HL-60/S4 treated with retinoic acid at 250 ng/mL for 4 days and 3 days (cell line): Measurements from ENCODE around the gene MEX3C.

ENCODE experiments used
- in situ Hi-C: fragments of 300-500 bp; cut with MboI; formaldehyde crosslinking; loops from 2 replicates; pipeline ENCODE4 v1.7.0; 2022; ENCODE audit warnings: low sequenced_read_pairs

The MEX3C gene

DNA sequence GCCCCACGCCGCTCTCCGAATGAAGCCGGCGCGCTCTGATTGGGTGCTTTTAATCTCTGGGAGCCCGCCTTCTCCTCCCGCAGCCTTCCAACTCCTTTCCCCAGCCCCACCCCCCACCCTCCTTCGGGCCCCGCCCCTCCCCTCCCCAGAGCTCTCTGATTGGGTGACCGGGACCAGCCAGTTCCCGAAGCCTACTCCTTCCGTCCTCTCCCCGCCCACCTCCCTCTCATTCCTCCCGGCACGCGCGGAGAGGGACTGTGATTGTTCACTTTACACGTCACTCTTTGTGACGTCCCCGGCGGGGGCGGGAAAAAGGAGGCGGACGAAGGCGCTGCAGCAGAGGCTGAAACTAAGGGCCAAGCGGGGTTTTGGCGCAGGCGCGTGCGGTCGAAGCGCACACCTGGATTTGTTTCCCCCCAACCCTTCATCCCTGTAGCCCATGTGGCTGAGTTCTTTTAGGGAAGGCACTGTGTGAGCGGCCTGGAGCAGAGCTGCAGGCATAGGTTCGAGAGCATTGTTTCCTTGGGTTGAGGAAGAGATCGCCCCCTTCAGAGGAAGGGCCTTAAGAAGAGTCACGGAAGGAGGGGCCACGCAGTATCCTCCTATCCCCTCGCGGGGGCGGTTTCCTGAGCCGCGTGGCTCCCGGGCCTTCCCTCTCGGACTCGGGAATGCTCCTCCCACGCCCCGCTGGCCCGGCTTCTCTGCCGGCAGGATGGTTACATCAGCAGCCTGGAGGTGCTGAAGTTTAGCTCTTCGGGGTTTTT lies at the start of gene MEX3C:
MEX3C (minus strand) TSS at position 21 of the 764 bp plus-strand sequence. CDS start 361 bp downstream, outside the sequence.
- in situ Hi-C loops = no loop called here

DNA sequence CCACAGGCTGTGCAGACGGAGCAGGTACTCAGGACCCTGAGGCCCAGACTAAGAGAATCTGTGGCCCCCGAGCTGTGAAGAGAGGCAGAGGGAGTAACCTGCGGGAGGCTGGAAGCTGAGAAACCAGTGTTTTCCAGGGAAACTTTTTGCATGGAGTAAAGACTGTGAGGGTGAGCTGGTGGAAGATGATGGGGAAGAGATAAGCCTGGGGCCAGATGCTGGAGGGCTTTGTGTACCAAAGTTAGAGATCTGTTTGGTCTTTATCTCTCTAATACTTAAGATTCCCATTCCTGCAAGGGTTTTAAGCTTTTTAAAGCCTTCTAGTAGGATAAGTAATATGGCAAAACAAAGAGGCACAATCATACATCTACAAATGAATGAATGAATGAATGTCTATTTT lies 43.7 kb upstream of the MEX3C start:
- in situ Hi-C loops = no loop called here

DNA sequence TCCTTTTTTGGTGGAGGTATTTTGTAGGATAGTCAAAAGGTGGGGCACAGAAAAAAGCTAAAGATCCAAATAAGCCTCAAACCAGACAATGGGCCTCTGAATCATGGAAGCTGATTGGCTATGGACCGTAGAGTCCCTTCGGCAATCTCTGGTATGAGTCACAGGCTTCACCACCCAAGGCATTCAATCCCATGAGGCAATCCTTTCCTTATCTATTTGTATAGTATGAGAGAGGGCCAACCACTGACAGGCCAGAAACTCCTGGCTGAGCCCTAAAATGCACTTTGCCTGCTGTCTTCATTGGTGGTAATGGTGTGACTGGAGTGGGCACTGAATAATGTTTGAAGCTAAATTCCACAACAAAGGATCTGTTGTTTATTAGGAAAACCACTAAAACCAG lies 38.7 kb upstream of the MEX3C start:
- in situ Hi-C loops = no loop called here

DNA sequence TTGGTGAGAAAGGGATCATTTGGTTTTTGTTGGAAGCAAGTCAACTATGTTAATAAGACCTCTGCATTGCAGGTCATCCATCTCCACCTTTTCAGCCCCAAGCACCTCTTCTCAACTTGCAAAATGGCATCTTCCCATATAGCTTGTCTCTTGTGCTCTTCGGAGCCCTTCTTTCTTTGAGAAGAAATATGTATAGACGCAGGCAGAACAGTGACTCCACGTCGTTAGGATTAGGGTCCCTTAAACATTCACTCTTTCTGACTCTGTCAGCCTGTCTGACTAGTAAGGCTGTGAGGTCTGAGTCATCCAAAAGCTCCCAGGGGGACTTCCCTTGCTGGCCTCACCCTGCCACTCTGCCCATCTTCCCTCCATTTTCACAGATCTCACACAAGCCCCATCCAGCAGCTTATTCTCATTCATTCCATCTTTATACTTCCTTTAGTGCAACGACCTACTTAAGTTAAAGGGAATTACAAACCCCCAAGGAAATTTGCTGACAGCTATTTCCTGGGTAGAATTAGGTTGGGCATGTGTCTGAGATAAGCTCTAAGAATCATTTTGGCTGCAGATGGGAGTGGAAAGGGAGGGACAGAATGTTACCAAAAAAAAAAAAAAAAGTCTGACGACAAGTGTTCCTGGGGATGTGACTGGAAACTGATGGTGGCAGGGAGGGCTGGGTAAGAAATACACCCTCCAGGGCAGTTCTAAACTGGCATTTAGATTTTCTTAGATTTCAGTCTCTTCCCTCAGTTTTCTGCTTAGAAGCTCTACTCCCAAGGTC lies 37.7 kb upstream of the MEX3C start:
- in situ Hi-C loops = no loop called here

DNA sequence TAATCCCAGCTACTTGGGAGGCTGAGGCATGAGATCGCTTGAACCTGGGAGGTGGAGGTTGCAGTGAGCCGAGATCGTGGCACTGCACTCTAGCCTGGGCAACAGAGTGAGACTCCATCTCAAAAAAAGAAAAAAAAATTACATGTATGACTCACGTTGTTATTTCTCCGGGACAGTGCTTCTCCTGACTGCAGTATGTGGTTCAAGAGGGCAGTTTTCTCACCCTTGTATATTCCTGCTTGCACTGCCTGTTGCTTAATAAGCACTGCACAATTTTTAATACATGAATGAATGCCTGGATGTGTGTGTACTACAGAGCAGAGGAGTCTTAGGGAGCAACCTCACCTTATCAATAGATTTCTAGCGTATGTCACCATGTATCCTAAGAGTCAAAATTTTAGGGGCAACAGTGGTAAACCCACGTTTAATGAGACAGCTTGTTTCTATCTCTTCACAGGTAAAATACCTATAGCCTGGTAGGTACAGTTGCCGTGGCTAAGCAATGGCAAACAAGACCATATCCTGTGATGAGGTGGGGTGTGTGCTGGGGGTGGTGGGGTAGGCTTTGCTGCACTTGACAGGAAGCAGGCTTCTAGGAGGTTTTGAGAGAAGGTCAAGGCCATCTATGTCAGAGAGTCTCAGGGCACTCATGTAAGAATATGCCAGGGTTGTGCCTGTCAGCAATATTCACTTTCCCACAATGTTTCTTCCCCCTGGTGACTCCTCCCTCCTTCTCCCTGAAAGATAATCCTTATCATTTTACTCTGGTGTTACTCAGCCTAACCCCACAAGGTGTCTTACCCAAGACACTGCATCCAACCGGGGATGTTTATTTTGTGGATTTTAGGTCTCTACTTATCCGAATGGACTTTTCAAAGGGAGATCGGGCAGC lies 36.9 kb upstream of the MEX3C start:
- in situ Hi-C loops = no loop called here

DNA sequence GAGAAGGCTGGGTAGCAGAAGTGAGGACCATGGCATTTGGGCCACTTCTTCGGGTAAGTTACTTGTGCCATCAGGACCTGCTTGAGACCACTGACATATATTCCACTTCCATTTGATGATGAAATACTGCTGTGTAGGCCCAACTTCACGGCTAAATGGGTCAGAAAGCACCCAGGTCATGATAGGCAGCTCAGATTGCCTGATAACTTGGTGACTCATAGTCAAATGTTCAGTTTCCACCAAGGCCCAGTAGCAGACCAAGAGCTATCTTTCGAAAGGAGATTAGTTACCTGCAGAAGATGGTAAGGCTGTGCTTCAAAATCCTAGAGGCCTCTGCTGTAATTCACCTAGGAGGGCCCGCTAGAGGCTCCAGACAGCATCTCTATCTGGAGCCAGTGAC lies 31.8 kb upstream of the MEX3C start:
- in situ Hi-C loops = no loop called here

DNA sequence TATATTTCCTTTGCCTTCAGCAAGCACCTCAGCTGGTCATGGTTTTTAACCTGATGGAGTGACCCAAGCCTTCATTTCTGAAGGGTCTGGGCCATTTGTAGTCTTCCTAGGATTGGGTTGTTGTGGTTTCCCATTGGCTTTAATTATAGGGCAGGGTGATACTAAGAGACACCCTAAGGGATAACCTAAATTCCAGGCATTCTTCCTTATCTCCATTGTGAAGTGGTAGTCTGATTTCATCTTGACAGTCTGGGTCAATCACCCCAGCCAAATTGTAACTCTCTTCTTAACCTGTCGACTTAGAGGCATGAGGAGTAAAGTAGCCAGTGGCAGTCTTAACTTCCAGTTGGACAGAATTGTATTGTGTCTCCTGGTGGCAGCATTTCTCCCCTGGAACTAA lies 30.2 kb upstream of the MEX3C start:
- in situ Hi-C loops = no loop called here

DNA sequence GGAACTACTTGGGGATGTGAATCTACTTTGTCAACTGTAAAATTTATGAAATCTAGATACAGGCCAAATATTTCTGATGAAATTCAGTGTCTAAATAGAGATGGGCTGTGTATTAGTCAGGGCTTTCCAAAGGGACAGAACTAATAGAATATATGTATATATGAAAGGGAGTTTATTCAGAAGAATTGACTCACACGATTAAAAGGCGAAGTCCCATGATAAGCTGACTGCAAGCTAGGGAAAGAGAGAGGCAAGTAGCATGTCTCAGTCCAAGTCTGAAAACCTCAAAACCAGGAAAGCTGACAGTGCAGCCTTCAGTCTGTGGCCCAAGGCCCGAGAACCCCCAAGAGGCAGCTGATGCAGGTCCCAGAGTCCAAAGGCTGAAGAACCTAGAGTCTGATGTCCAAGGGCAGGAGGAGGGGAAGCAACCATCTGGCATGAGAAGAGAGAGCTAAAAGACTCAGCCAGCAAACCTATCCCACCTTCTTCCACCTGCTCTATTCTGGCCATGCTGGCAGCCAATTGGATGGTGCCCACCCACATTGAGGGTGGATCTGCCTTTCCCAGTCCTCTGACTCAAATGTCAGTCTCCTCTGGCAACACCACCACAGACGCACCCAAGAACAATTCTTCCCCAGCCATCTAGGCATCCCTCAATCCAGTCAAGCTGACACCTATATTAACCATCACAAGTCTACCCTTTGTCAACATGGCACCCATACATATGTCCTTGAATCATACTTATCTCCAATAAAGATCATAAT lies 29.3 kb upstream of the MEX3C start:
- in situ Hi-C loops = no loop called here

DNA sequence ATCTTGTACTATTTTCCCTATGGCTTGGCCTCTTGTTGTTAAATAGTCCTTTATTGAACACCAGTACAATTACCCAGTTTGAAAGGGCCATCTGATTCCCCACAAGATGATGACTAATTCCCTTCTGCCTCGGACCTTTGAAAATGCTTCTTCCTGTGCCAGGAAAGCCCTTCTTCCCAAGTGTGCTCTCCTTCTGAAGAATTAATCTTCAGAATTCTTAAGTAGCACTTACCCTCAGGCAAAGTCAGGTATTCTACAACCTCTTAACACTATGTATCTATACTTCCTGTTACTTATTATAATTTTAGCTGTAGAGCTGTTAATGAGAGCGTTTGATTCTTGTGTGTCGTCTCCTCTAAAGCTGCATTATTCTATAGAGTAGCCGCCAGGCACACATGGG lies 28.6 kb upstream of the MEX3C start:
- in situ Hi-C loops = no loop called here

DNA sequence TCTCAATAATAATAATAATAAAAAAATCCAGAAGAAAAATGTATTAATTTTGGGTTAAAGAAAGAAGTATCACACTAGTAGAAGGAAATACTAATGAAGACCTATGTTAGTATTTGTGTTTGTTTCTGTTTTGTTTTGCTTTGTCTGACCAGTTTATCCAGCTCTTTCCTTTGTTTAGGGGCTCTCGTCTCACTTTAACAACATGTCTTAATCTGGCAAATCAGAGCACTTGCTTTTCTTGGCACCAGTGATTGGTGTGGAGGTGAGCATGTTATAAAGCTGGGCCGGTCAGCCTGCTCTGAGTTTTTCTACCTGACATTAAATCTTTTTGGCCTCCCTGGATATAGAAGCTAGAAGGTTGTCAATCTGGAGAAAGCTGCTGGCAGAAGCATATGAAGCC lies 15.1 kb upstream of the MEX3C start:
- in situ Hi-C loops = no loop called here

DNA sequence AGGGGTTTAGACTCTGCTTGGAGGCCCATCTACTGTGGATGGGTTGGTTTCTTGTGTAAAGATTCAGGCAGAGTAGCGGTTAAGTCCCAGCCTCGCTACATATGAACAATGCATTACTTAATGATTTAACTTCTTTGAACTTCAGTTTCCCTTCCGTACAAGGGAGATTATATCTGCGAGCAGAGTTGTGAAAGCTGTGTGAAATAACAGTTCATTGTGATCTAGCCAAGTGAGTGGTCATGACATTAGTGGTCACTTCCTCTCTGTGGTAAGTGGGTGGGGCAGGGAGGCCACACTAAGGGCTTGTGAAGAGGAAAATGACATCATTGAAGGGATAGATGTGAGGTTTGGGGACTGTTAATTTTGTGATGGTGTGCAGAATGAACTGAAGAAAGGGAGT lies 14.1 kb upstream of the MEX3C start:
- in situ Hi-C loops = no loop called here

DNA sequence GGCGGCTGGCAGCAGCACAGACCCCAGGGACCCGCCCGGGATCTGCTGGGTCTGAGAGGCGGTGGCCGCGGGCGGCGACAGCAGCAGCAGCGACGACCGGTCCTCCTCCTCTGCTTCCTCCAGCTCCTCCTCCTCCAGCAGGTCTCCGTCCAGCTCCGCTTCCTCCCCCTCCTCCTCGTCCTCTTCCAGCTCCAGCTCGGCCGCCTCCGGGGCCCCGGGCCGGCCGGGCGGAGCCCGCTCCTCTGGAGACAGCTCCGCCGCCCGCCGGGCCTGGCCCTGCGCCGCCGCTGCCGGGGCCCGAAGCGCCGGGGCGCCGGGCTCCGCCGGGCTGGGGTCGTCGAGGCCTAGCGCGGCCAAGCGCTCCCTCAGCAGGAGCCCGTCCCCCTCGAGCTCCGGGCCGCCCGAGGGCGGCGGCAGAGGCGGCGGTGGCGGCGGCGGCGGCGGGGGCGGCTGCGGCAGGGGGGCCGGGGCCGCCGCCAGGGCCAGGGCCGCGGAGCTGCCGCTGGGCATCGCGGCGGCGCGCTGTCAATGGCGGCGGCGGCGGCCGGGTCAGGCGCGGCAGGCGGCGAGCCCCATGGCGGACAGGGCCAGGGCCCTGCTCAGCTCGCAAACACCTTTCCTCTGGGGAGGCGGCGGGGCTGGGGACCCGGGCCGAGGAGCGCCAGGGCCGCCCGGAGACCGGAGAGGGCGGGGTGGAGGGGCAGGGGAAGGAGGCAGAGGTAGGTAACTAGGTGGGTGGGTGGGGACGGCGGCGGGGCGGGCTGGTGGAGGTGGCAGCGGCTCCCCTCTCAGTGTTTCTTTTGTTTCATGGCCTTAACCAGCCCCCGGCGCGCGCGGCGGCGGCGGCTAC lies 445 bp downstream of the MEX3C start:
- in situ Hi-C loops = no loop called here

DNA sequence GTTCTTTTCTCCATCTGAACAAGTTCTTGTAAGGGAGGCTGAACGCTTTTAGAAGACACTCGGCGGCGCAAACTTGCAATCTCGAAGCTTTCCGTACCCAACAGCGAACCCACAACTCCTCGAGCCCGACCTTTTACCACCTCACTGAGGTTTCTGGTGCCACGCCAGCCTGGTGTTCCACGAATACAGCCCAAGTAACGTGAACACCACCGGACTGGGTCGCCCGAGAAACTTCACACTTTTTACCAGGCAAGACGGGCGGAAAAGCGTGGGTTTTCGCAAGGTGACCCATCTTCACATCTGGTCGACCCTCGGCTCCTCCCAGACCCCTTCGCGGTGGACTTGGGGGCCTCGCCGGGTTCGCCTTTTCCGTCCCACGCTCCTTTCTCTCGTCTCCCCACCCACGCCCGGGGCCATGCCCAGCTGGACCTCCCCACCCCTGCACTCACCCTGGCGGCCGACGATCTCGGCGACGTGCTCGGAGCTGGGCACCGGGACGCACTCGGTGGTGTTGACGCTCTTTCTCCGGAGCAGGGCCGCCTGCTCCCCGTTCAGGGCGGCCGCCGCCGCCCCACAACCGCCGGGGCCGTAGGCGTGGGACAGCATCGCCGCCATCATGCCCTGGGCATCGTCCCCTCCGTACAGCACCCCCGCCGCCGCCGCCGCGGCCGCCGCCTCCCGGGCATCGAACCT lies 1.2 kb downstream of the MEX3C start:
- in situ Hi-C loops = no loop called here

DNA sequence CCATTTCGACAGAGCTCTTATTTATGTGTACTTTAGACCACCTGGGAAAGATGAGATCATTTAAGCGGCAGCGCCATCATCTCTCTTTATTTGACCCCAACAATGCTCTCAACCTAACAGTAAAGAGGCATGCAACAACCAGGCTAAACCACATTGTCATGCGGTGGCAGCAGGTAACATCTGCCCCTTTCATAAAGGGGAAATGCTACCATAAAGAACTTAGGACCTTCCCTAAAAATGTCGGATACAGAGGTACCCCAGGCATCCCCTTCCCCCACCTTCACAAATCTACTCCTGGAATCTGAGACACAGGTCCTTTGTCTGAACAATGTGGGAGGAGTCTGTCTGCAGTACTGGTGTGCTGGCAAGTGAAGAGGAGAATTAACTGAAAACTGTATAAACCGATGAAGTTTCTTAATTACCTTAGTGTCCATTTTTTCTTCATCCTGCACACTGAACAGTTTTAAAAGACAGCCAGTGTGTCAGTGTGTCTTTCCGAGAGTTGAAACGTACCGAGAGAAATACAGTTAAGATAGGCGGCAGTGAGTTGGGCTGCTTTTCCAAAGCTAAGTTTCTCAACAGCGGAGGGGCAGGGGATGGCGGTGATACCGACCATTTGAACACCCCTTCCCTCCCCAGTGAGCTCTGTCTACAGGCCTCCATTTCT lies 1.9 kb downstream of the MEX3C start:
- in situ Hi-C loops = no loop called here

DNA sequence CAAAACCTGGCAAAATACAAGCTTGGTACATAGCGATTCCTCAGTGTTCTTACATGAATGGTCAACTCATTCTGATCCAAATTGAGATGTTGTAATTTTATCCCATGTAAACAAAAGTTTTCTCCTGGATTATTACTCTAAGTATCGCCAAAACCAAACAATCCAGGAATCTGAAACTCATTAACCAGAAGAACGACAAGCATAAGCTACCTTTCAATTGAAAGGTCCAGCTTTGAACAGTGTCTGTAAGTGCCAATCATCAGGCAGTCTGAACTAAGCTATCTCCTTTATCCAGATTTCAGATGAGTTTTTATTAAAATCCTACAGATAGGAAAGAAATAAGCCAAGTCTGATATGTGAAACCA lies 2.4 kb downstream of the MEX3C start:
- in situ Hi-C loops = no loop called here

DNA sequence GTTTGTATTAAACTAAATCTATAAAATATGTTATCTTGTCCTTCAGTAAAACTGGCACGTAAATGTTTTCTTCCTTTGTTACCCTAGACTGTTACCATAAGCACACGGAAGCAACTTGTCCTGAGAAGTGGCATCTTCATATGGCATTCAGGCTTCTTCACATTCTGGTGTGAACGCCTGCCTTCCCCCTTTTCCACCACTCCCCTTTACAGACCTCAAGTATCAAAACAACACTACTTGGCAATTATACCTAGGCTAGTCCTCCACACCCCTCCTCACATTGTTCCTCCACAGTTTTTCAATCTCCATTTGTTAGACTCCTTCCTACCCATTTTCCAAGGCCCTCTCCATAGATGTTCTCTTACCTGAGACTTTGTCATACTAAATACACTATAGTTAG lies 2.9 kb downstream of the MEX3C start:
- in situ Hi-C loops = no loop called here

DNA sequence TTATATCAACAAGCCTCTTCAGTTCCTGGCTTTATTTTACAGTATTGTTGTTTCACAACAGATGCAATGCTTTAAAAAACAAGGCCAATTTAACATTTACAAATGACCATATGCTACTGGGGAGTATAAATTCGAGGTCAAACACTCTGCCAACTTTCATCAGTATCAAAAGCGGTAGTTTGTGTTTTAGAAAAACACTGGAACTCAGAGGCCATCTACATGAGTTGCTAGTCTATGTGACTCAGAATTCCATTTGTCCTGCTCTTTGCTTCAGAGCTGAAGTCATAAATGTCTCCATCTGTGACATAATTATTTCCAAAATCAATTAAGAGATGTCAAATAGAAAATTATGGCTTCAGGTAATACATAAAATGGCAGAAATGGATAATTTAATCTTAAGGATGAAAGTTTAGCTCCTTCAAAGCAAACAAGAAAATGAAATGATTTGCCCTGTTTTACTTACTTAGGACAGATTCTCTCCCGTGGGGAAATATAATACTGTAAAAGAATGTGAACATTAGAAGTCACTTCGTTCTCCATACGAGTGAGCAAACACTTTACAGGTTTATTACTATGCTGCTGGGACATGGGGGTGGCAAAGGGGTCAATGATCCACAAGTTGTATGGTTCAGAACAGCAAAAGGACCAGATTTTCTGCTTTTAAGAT lies 3.7 kb downstream of the MEX3C start:
- in situ Hi-C loops = no loop called here

DNA sequence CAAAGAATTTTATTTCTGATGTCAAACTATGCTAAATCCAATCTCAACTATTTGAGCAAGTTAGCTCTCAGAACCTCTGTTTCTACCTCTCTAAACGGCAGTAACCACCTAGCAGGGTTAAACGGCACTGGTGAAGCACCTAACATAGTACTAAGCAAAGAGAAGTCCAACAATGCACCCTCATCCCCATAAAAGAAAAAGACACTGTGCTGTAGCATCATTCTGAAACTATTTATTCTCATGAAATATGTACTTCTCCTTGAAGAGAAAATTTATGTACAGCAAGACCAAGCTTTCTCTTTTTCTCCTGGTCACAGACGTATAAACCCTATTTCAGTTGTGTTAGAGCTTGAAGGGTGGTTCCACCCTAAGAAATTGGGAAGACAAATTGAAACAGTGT lies 4.8 kb downstream of the MEX3C start:
- in situ Hi-C loops = no loop called here
